ENCODE measurements around the gene IPO4.

Gene IPO4

GRCh38 chr14:24164518-24164991 is 24.1 kb downstream of the IPO4 start:
- H3K27ac ChIP-seq, result no peak overlapping the region
- peak; percentile 66 for DNase-seq (ENCODE audit: low spot score)
- TF ChIP-seq CTCF (IDR thresholded peaks at IDR 0.05), result no peak
- no peak overlapping the region for H3K4me3 ChIP-seq

- Histone ChIP-seq H3K27ac (peak overlapping the region; percentile 88 to 97), H3K4me3 (peak overlapping the region; percentile 80)
- peak; percentile 65 for DNase-seq (ENCODE audit: low spot score)
- no peak for TF ChIP-seq CTCF (IDR thresholded peaks at IDR 0.05)
These were observed 26.5 kb downstream of the IPO4 start for GRCh38 chr14:24162093-24162492.

- TF ChIP-seq CTCF (IDR thresholded peaks at IDR 0.05), result peak; percentile 91
- Histone ChIP-seq H3K27ac (peak within 1 kb of the TSS; percentile 88 to 97), H3K4me3 (peak within 1 kb of the TSS; percentile 80)
- DNase-seq (ENCODE audit: low spot score), result peak; percentile 95
These were observed 27.5 kb downstream of the IPO4 start, which contains the start of gene IRF9 for GRCh38 chr14:24160850-24161804. Gene IRF9, plus strand, starts transcription at chr14:24161265. Its CDS starts 880 bp downstream, at chr14:24162145.

- no peak for TF ChIP-seq CTCF (IDR thresholded peaks at IDR 0.05)
- Histone ChIP-seq H3K4me3 (peak overlapping the region; percentile 80), H3K27ac (peak overlapping the region; percentile 88 to 97)
- no peak for DNase-seq (ENCODE audit: low spot score)
These were observed 28.1 kb downstream of the IPO4 start for GRCh38 chr14:24160499-24160849.

- TF ChIP-seq CTCF (IDR thresholded peaks at IDR 0.05), result no peak
- Histone ChIP-seq H3K27ac (peak overlapping the region in 1 of 2 donors; percentile 97), H3K4me3 (no peak overlapping the region)
- DNase-seq (ENCODE audit: low spot score), result peak; percentile 68
These were observed 28.7 kb downstream of the IPO4 start for GRCh38 chr14:24159777-24160498.

- no peak for TF ChIP-seq CTCF (IDR thresholded peaks at IDR 0.05)
- DNase-seq (ENCODE audit: low spot score), result no peak
- H3K4me3 ChIP-seq, result no peak overlapping the region
- no peak overlapping the region for H3K27ac ChIP-seq
These were observed 31.3 kb downstream of the IPO4 start for GRCh38 chr14:24157331-24157730.
